Measurements from ENCODE around the gene CFAP54. TPM values are rescaled to one million over a fixed set of nuclear protein-coding genes. Genes with fewer than 3 reads are reported as not detected.

Gene CFAP54
- polyA plus RNA-seq, 2 of the 4 experiments (the other 2 are of a cell fraction), result 0.70 to 1.2 TPM

DNA sequence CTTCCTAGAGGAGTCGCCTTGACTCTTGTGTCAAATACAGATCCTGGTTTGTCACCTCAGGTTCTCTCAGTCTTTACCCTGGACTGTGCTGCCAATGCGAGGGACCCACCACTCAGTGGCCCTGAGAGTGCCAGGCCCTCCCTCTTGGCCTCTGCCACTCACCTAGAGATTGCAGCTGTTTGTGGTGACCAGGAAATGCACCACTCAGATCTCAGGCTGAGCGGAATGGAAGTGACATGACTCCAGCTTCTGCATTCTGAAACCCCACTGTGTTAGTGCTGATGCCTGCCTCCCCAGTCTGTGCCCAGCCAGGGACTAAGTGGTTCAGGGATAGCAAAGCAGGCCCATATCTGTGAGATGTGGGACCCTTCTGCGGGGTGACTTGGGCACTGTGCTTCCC is 389.9 kb downstream of the CFAP54 start:
- ATAC-seq, result no peak
- Histone ChIP-seq H3K27ac (no peak overlapping the region), H3K4me1 (no peaks in the 10 kb centered on the region), H3K4me2 (no peak overlapping the region), H3K4me3 (no peak overlapping the region), H3K9me3 (no peaks in the 10 kb centered on the region)
- ChIA-PET POLR2A (no interaction called here), CTCF (interaction anchor here (1.5 kb wide), 1 partner anchor 13 kb away, joined by 3 read pairs; no protein-coding TSS in a partner anchor)
- no peak for FAIRE-seq
- 25% methylated on average over 3 of the region's 4 CpGs for WGBS (ENCODE audit: missing lambda C conversion rate)
- DNase-seq (ENCODE audit: low read depth in 1 of 2, low spot score in 1 of 2), result no peak
- TF ChIP-seq RCOR1 (IDR thresholded peaks at IDR 0.05; ENCODE audit: low read depth, low read length) (no peak), EHF (CRISPR knock-in tag; IDR thresholded peaks at IDR 0.05) (no peak), SREBF2 (IDR thresholded peaks at IDR 0.05) (no peak), GATA3 (IDR thresholded peaks at IDR 0.05; ENCODE audit: borderline replicate concordance) (no peak), KDM1A (IDR thresholded peaks at IDR 0.05; ENCODE audit: low read depth) (no peak), JUNB (IDR thresholded peaks at IDR 0.05) (no peak), ZFP36 (IDR thresholded peaks at IDR 0.05; ENCODE audit: borderline replicate concordance, partially characterized antibody) (no peak), KDM5A (IDR thresholded peaks at IDR 0.05) (no peak), ZNF302 (CRISPR knock-in tag; IDR thresholded peaks at IDR 0.05) (no peak), CBX2 (IDR thresholded peaks at IDR 0.05; ENCODE audit: borderline replicate concordance, low read depth) (no peak), FOXS1 (CRISPR knock-in tag; IDR thresholded peaks at IDR 0.05) (no peak), HDAC2 (IDR thresholded peaks at IDR 0.05) (no peak), CBX8 (IDR thresholded peaks at IDR 0.05) (no peak)
- TF ChIP-seq, protein P1, sequence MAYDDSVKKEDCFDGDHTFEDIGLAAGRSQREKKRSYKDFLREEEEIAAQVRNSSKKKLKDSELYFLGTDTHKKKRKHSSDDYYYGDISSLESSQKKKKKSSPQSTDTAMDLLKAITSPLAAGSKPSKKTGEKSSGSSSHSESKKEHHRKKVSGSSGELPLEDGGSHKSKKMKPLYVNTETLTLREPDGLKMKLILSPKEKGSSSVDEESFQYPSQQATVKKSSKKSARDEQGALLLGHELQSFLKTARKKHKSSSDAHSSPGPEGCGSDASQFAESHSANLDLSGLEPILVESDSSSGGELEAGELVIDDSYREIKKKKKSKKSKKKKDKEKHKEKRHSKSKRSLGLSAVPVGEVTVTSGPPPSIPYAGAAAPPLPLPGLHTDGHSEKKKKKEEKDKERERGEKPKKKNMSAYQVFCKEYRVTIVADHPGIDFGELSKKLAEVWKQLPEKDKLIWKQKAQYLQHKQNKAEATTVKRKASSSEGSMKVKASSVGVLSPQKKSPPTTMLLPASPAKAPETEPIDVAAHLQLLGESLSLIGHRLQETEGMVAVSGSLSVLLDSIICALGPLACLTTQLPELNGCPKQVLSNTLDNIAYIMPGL (CRISPR knock-in tag; IDR thresholded peaks at IDR 0.05; ENCODE audit: borderline replicate concordance), result no peak

DNA sequence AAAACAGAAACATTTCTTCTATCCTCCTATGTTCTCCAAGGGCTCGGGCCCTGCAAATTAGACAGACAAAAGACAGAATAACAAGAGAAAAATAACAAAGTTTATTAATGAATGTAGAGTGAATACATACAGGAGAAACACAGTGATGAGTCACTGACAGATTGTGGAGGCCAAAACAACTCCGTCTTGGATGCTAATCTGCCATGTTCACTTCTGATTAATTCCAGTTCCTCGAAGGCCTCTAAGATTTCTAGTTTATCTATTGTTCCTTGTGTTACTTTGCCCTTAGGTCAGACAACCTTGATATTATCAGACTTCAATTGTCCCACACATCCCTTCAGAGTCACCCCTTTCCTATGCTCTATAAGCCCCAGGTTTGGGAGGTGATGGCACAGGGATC is 390.8 kb downstream of the CFAP54 start:
- ChIA-PET CTCF (no interaction called here), POLR2A (no interaction called here)
- ATAC-seq (no peak), FAIRE-seq (no peak), DNase-seq (ENCODE audit: low read depth in 1 of 2, low spot score in 1 of 2) (no peak)
- WGBS (ENCODE audit: missing lambda C conversion rate), result 38% methylated on average over 3 of the region's 3 CpGs
- no peak overlapping the region for H3K4me2 ChIP-seq
- no peak for TF ChIP-seq CHD4 (IDR thresholded peaks at IDR 0.05; ENCODE audit: borderline replicate concordance)
- TF ChIP-seq CEBPB (IDR thresholded peaks at IDR 0.05), result no peak
- TF ChIP-seq, protein P2, sequence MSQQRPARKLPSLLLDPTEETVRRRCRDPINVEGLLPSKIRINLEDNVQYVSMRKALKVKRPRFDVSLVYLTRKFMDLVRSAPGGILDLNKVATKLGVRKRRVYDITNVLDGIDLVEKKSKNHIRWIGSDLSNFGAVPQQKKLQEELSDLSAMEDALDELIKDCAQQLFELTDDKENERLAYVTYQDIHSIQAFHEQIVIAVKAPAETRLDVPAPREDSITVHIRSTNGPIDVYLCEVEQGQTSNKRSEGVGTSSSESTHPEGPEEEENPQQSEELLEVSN (IDR thresholded peaks at IDR 0.05; ENCODE audit: borderline replicate concordance, low read depth), result no peak
- TF ChIP-seq HDAC2 (IDR thresholded peaks at IDR 0.05), result no peak
- no peak for TF ChIP-seq HOXA7 (CRISPR knock-in tag; IDR thresholded peaks at IDR 0.05)
- no peak for TF ChIP-seq TP53 (CRISPR knock-in tag; IDR thresholded peaks at IDR 0.05)
- TF ChIP-seq FOSB (CRISPR knock-in tag; IDR thresholded peaks at IDR 0.05), result no peak
- TF ChIP-seq, protein P3, sequence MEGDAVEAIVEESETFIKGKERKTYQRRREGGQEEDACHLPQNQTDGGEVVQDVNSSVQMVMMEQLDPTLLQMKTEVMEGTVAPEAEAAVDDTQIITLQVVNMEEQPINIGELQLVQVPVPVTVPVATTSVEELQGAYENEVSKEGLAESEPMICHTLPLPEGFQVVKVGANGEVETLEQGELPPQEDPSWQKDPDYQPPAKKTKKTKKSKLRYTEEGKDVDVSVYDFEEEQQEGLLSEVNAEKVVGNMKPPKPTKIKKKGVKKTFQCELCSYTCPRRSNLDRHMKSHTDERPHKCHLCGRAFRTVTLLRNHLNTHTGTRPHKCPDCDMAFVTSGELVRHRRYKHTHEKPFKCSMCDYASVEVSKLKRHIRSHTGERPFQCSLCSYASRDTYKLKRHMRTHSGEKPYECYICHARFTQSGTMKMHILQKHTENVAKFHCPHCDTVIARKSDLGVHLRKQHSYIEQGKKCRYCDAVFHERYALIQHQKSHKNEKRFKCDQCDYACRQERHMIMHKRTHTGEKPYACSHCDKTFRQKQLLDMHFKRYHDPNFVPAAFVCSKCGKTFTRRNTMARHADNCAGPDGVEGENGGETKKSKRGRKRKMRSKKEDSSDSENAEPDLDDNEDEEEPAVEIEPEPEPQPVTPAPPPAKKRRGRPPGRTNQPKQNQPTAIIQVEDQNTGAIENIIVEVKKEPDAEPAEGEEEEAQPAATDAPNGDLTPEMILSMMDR (IDR thresholded peaks at IDR 0.05), result no peak
- no peak for TF ChIP-seq SMC3 (IDR thresholded peaks at IDR 0.05)
- no peak for TF ChIP-seq ZFP36 (IDR thresholded peaks at IDR 0.05; ENCODE audit: borderline replicate concordance, partially characterized antibody)
- TF ChIP-seq NFE2L2 (conservative IDR thresholded peaks at IDR 0.05; ENCODE audit: low read length), result no peak
- TF ChIP-seq CHD2 (IDR thresholded peaks at IDR 0.05; ENCODE audit: low read length, partially characterized antibody), result no peak
- no peak for TF ChIP-seq NR3C1 (IDR thresholded peaks at IDR 0.05)
- TF ChIP-seq, protein P1 (CRISPR knock-in tag; IDR thresholded peaks at IDR 0.05; ENCODE audit: borderline replicate concordance), result no peak
- no peak for TF ChIP-seq MAZ (IDR thresholded peaks at IDR 0.05; ENCODE audit: borderline replicate concordance, low read depth, low read length)
- H3K4me3 ChIP-seq, result no peak overlapping the region
- H3K27ac ChIP-seq, result no peak overlapping the region
- H3K4me1 ChIP-seq, result no peaks in the 10 kb centered on the region
- H3K9me3 ChIP-seq, result no peaks in the 10 kb centered on the region
